ENCODE results near the gene BACH2.
"Not testable (repeated sequence)": the region's sequence is repeated elsewhere in the genome, so short reads cannot be mapped to it uniquely, and the experiment has no call there.

Gene BACH2

DNA sequence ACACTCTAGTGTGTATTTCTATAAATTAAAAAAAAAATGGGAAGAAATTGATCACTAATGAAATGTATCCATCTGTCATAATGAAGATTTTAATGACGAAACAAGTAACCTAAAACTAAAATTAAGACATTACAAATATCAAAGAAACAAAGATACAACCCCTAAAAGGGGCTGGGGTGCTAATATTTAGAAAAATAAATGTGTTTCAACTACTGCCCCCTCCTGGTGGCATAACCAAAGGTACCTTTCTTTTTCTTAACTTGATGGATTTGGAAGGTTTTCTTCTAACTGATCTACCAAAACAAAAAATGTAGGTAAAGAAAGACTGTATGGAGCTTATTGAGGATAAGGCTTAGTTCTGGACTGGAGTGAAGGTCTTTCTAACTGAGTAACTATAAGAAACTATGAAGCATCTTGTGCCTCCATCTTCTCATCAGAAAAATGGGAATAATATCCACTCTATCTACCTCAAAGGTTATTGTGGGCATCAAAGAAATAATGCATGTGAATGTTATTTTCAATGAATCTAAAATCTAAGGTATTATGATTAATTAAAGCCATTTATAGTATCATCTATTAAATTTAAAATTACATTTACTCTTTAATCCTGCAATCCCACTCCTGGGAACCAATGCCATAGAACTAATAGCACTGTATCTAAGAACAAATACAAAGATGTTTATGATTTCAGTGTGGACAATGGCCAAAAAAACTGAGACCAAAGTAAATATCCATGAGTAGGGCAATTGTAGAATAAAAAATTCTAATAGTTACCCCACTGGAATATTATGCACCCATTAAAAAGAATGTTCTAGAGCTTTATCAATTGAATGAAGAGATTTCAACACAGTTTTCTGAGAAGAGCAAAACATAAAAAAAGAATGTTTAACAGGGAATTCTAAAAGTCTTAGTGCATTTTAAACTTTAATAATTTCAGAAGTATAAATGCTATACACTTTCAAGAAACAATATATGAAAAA is 117.2 kb downstream of the BACH2 start:
- peak in 1 of 2 donors; percentile 49 for DNase-seq

DNA sequence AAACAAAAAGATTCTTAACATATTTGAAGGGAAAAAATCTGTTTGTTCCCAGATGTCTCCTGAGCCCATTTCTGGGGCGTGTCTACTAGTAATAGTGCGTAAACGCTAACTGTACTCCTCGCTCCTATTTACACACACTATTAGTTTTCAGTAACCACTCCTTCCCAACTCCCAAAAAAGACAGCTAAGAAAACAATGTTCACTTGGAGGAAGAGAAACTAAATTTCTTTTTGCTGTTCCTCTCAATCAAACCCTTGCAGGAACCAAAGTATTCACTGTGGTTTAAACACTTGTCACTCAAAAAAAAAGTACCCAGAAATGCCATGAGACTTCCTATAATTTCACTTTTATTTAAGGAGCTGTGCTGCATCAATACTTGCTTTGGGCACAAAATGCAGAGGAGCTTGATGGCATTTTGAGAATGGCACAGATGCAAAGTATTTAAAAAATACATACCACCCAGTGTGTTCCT is 118.2 kb downstream of the BACH2 start:
- no peak for DNase-seq

DNA sequence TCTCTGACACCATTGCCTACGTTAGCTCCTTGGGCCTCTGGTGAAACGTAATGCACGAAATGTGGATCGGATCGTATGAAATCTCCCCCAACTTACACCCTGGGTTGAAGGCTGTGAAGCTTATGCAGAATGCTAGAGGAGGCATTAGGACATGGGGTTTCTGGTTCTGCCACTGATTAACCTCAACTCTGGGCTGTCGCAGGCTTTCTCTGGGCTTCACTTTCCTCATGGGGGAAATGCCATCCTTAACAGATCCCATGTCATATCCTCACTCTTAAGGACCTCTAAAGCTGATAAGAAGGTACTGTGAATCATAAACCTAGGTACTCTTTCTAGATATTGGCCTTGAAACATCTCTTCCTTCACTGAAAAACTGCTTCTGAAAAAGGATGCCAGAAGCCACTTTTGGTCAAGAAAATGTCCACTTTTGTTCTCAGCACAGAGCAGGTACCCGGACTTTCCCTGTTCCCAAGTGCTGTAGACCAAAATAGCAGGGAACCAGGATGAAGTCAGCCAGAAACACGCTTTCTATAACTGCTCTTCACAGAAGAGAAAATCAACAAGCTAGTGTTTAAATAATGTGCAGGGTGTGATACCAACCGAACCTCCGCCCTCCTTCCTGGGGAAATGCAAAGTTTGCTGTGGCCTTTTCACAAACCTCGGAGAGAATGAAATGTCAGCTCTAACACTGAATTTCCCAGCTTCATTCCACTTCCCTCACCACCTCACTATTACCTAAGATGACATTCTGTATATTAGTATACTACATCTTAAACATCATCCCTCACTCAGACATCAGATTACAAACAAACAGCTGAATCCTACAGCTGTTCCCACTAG is 118.9 kb downstream of the BACH2 start:
- DNase-seq = no peak

DNA sequence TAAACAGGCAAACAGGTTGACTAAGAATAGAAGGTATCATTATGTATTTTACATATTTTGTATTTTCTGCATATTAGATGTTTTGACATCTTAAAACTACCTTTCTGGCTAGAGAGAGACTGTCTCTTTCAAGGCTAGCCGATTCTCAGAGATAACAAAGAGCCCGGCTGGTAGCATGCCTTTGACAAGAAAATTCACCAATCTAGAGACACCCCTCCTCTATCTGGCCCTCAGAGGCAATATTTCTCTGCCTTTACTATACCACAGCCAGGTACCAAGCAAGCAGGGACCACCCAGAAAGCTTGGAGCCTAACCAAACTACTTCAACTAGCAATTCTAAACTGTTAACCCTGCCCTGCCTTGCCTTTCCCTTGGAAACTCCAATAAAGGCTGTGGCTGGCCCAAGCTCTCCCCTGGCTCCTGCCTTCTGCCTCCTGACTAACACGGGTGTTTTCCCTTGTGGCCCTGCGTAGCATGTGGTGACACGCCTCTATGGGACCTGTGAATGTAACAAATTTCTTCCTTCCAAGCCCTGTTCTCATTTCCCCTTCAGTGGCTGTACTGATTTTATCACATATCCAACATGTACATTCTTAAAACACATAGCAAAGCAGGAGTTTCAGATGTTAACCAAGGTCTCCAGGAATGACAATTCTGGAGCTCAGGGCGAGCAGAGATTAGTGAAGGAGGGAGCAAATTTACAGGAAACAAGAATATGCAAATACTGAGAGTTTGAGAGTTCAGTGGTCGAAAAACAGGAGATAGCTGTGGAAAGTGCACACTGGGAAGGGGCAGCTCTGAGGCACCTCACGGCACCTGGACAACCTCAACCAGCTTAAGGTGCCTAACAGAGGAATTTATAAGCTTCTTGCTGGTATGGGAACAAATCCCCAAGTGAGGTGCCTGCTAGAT is 120.8 kb downstream of the BACH2 start:
- DNase-seq = peak; percentile 42 to 57

DNA sequence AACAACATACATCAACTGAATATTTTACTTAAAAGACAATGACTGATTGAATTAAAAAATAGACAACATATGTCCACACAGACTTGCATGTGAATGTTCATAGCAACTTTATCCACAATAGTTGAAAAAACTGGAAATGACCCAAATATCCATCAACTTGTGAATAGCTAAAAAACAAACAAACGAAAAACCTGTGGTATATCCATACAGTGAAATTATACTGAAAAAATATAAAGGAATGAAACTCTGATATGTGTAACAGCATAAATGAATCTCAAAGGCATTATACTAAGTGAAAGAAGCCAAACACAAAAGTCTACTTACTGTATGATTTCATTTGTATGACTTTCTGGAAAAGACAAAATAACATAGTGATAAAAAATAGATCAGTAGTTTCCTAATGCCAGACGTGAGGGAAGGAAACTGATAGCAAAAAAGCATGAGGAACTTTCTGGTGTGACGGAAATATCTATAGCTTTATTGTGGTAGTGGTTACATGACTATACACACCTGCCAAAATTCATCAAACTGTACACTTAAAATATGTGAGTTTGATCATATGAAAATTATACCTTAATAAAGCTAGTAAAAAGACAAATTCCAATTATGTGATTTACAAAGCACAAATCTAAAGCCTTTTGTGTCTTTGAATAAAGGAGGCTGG is 123.2 kb downstream of the BACH2 start:
- no peak for DNase-seq

DNA sequence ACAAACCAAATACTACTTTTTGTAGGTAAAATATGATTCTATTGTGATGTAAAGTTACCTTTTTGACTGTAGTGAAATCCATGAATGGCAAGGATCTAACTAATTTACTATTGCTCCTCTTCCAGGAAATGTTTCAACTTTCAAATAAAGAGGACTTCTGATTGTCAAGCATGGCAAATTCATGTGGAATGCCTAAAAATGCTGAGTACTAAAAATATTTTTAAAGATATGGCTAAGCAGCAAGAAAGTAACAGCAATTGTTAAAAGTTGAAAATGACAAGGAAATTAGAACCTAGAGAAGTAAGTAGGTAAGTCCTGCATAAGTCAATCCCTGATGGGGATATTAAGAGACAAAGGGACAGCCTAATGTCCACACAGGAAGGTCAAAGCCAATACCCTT is 126.0 kb downstream of the BACH2 start:
- DNase-seq = no peak

DNA sequence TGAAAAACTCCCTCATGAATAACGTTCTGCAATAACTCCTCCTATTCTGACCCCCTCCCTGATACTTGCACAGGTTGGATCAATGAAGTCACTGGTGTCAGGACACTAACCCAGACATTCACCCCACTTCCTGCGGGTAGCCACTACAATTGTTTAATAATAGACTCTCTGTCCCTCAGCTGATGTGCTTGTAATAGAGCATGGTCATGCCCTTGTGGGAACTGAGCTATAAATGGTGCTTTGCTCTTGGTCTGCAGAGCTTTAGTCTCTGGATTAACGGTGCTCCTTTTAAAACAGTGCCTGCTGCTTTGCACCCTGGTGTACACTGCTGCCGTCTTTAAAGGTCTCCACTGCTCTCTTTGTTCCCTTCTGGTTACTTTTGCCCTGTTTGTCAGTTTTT is 127.3 kb downstream of the BACH2 start:
- DNase-seq = no peak

DNA sequence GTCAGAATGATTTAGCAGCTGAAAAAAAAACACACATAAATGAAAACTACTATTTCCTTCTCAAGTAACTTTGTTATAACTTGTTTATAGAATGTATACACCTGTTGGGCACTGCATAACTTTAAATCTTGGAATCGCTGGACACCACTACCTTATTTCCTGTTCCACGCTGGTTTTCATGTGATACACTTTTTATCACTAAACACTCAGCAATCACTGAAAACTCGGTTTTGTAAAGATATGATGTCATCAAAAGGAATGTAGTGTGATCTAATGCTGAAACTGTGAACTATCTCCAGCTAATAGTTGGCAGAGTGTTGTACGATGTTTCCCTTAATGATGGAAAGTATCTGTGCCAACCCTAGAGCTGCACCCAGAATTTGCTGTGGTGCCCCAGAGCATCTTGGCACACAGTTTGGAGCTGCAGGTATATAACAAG is 127.9 kb downstream of the BACH2 start:
- DNase-seq = no peak

DNA sequence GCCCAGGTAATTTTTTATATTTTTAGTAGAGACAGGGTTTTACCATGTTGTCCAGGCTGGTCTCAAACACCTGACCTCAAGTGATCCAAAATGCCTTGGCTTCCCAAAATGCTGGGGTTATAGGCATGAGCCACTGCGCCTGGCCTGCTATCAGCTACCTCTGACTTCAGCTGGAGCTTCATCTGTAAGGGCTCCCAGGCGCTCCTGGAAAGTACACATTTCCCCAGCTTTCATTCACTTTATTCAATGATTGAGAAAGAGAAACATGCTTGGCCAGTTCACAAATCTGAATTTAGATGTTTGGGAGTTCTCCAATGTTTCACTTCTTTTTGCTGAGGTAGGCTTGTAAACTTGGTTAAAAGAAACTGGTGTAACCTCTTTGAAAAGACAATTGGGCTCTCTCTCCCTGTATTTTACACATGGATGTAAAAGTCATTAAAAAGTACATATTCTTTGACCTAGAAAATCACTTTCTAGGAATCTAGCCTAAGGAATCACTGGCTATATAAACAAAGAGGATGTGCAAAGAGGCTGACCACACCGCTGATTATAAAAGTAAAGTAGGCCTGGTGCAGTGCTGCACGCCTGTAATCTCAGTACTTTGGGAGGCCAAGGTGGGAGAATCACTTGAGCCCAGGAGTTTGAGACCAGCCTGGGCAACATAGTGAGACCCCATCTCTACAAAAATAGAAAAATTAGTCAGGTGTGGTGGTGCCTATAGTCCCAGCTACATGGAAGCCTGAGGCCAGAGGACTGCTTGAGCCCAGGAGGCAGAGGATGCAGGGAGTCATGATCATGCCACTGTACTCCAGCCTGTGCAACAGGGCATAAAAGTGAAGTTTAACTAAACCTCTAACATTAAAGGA is 128.9 kb downstream of the BACH2 start:
- DNase-seq = no peak

DNA sequence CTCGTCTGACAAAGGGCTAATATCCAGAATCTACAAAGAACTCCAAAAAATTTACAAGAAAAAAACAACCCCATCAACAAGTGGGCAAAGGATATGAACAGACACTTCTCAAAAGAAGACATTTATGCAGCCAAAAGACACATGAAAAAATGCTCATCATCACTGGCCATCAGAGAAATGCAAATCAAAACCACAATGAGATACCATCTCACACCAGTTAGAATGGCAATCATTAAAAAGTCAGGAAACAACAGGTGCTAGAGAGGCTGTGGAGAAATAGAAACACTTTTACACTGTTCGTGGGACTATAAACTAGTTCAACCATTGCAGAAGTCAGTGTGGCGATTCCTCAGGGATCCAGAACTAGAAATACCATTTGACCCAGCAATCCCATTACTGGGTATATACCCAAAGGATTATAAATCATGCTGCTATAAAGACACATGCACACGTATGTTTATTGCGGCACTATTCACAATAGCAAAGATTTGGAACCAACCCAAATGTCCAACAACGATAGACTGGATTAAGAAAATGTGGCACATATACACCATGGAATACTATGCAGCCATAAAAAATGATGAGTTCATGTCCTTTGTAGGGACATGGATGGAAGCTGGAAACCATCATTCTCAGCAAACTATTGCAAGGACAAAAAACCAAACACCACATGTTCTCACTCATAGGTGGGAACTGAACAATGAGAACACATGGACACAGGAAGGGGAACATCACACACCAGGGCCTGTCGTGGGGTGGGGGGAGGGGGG is 130.3 kb downstream of the BACH2 start:
- not testable (repeated sequence) for DNase-seq

DNA sequence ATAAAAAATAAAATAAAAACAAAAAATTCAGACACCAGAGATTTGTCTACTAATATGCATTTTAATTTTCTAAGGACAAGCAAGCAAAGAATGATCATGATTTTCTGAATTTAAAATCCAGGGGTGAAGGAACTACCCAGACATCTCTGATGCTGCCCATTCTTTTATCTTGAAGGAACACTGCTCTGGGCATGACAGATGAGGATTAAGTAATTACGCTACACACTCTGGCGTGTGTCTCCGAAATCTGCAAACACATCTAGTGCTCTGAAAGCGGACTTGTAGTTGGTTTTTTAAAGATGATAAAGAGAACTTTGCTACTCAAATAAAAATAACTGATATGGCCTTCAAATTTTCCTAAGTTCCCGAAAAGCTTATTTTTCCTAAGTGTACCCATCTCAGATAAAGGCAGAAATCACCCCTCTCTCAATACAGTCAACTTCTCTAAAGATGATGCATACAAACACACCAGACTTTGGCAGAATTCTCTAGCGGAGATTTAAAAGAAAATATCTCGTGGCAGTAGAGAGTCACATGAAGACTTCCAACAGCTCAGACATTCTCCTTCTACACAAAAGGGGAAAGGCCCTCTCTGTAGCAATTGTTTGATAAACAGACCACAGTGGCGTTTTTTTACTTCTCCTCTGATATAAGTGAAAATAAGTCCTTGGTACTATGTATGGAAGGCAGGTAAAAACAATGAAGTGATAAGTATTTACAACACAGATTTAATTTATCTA is 133.8 kb downstream of the BACH2 start:
- no peak for DNase-seq

DNA sequence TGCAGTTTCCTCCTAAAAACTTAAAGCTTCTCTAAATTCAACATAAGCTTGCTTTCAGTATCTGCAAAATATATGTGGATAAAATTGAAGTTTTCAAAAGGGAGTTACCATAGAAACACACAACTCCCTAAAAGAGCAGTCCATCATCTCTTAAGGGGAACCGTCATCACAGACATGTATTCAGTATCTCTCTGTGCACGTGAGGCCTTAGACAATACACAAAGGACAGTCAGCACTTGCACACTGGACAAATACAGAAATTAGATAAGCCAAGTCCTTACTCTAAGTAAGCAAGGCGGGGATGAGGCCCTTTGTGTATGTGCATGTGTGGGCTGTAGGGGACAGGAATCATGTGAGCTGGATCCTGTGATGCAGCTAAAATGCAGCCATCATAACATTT is 136.6 kb downstream of the BACH2 start:
- DNase-seq = no peak

DNA sequence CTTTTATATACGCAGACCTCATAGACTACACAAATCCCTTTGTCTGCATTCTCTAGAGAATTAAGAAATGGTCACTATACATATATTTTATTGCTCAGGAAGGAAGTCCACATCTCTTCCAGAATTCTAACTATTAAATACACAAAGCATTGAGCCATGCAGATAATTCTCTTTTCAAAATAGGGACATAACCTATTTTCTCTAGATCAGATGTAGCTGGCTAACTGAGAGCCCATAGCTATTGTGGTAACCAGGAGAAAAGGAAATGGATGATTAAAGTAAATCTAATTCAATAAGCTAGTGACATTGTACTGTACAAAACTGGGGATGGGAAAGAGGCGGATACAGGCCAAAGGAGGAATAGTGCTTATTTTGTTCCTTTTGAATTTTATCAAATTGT is 137.2 kb downstream of the BACH2 start:
- no peak for DNase-seq

DNA sequence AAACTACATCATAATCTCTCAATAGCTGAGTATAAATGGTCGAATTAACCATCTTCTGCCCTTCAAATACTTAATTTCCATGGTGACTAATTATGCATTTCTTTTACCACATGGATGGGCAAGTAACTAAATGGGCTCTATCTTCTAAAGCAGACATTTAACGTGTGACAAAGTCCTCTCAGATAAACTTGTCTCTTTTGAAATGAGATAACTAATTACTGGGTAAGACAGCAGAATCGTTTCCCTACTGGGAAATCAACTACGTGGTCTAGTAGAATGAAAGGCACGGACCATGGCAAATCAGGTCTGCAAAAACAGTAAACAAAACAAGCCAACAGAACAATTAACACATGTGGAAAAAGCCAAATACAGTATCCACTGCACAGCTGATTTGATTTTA is 137.7 kb downstream of the BACH2 start:
- DNase-seq = no peak

DNA sequence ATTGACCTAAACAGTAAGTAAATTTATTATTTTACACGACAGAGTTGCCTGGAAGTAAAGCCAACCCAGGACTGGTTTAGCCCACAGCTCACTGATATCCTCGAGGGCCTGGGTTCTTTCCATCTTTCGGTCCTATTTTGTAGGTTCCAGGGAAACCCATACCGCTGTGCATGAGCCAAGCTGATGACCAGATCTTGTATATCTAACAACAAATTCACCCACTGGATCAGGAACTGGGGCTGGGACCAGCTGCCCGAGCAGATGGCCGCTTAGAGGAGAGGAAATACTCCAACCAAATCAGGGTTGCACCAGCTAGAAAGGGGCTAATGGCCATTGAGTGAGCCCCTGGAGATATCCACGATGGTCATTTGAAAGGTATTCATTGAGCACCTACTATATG is 139.2 kb downstream of the BACH2 start:
- DNase-seq = no peak

DNA sequence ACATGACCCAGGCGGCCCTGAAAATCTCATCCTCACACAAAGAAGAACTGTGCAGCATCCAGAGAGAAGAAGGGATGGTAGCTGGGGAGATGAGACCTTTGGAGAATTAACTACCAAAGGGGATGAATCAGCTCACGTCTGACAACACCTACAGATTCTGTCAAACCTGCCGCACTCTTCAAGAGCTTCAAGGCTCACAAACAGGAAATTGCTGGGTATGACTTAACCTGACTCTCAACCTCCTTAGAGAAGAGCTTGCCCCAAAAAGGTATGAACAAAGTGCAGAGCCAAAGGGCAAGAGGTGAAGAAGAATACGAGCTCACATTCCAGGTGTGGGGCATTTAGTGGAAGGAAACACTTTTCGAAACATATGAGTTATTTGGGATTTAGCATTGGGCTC is 139.8 kb downstream of the BACH2 start:
- peak; percentile 29 to 46 for DNase-seq

DNA sequence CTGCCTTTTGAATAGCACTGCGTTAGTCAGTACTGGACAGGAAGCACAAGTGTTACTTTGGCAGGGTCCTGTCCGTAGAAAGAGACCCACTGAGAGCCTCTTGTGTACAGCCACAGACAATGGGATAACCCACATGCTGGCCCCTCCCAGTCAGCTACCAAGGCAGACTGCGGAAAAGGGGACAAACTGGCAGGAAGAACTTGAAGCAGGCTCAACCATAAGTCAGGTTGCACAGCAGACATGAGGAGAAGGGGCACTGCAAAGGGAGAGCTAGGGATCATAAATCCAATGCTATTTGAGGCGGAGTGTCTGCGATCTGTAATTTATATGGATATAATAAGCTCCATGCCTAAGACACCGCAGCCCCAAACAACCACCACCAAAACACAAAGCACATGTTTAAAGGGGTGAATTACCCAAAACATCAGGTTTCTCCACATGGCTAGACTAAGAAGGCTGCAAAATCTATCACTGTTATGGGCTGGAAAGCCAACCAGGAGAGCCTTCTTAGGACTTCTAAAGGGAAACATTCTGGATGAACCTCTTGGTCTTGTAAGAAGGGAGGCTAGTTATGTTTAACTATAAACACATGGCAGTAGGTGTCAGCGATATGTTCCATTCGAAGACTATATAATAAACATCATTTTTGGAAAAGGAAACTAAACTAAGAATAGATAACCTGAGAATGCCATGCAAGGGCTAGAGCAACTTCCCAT is 141.7 kb downstream of the BACH2 start:
- DNase-seq = no peak

DNA sequence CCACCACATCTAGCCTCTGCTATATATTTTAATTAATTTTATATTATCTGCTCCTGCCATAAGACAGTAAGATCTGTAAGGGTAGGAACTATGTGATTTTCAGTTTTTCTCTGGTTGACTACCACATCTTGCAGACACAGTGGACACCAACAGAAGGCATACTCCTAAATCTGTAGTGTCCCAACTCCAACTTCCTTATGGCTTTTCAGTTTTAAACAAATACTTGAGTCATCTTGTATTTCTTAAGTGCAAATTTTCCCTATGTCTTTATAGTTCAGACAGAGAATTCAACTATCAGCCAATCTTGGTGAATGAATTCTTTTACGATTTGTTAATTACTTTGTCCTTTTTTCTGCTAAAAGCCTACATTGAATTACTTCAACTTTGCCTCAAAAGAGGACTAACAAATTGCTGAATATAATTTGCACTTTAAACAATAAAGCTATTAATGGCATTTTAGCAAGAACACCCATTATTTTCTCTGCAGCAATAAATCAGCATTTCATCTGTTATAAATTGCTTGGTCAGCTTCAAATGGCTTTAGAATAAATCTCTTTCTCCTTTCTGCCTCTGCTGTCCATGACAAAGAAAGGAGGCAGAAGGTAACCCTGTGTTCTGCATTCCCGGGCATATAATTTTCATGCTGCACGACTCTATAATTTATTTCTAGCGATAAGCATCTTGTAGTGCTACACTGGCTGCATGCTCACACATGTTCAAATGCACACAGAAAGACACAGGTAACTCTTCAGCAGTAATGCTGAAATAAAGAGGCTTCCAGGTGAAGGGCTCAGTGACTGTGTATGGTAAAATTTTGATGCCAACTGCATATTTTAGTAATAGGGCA is 144.8 kb downstream of the BACH2 start:
- DNase-seq = no peak
